ENCODE measurements around the gene ZNF75A.

The ZNF75A gene

DNA sequence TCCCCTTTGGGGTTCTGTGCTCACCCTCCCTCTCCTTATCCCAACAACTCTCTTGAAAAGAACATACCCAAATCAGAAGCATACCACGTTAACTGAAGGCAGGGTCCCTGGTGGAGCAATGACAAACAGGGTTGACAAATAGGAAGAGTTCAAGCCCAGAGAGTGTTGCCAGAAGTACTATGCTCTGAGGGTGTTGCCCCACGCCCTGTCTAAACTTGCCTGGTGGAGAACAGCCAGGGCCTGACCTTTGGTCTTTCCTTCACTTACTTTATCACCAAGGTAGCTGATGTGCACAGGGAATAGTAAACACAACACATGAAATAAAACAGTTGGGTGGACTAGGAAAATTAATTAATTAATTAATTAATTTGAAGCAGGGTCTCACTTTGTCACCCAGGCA lies 23.3 kb downstream of the ZNF75A start:
- ChIA-PET POLR2A (no interaction called here), CTCF (no interaction called here)
- TF ChIP-seq, protein P1, sequence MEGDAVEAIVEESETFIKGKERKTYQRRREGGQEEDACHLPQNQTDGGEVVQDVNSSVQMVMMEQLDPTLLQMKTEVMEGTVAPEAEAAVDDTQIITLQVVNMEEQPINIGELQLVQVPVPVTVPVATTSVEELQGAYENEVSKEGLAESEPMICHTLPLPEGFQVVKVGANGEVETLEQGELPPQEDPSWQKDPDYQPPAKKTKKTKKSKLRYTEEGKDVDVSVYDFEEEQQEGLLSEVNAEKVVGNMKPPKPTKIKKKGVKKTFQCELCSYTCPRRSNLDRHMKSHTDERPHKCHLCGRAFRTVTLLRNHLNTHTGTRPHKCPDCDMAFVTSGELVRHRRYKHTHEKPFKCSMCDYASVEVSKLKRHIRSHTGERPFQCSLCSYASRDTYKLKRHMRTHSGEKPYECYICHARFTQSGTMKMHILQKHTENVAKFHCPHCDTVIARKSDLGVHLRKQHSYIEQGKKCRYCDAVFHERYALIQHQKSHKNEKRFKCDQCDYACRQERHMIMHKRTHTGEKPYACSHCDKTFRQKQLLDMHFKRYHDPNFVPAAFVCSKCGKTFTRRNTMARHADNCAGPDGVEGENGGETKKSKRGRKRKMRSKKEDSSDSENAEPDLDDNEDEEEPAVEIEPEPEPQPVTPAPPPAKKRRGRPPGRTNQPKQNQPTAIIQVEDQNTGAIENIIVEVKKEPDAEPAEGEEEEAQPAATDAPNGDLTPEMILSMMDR (IDR thresholded peaks at IDR 0.05; ENCODE audit: control extremely low read depth, extremely low read depth, low read depth, missing control alignments), result no peak
- DNase-seq (ENCODE audit: extremely low spot score), result no peak

DNA sequence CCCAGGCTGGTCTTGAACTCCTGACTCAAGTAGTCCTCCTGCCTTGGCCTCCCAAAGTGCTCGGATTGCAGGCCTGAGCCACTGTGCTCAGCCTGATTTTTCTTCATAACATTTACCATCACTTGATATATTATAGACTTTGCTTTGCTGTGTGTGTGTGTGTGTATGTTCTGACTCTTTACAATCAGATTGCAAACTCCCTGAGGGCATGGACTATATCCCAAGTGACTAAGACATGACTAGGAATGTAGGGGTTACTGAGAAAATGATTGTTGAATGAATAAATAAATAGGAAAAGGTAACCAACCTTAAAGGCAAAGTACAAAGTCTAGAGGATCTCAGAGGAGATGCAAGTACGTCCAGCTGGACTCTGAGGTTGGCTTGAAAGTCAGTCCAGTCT lies 40.7 kb downstream of the ZNF75A start:
- TF ChIP-seq, protein P1 (IDR thresholded peaks at IDR 0.05; ENCODE audit: control extremely low read depth, extremely low read depth, low read depth, missing control alignments), result no peak
- CTCF ChIA-PET, result no interaction called here
- no peak for DNase-seq (ENCODE audit: extremely low spot score)
- POLR2A ChIA-PET, result no interaction called here

DNA sequence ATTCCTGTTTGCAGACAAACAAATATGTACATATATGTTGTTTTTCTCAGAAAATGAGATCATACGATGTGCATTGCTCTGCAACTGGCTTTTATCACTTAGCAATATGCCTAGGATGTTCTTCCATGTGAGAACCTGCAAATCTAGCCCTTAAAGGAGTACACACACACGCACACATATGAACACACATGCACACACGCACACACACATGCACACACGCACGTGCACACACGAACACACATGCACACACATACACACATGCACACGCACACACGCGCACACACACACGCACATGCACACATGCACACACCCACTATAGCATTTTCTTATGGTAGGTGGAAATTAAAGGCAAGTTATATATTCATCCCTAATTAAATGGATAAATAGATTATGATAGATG lies 42.3 kb downstream of the ZNF75A start:
- CTCF ChIA-PET, result no interaction called here
- TF ChIP-seq, protein P1 (IDR thresholded peaks at IDR 0.05; ENCODE audit: control extremely low read depth, extremely low read depth, low read depth, missing control alignments), result no peak
- POLR2A ChIA-PET, result no interaction called here
- DNase-seq (ENCODE audit: extremely low spot score), result no peak

DNA sequence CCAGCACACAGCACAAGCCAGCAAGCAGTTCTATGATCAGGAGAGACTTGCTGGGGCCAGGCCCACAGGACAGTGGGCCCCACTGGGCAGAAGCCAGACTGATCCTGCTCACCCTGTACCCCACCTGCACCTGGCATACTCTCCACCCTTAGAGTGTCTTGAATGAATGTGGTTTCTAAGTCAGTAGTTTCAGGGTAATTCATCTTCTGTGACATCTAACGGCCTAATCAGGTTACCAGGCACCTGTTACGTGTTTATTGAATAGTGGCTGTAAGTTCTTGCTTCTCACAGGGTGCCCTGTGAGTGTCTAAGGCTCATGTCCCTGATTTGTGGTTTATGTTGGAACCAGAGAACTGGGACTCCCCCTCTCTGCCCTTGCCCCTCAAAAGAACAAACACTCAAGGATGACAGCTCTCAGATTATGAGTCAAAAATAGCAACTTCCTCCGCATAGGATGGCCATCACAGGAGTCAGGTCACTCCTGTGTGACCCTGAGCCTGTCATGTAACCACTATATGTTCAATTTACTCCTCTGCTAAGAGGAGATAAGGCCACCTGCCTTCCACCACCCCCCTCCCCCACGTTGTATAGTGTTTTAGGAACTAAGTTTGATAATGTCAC lies 43.4 kb downstream of the ZNF75A start:
- ChIA-PET CTCF (no interaction called here), POLR2A (no interaction called here)
- TF ChIP-seq, protein P1 (IDR thresholded peaks at IDR 0.05; ENCODE audit: control extremely low read depth, extremely low read depth, low read depth, missing control alignments), result no peak
- peak; percentile 18 for DNase-seq (ENCODE audit: extremely low spot score)

DNA sequence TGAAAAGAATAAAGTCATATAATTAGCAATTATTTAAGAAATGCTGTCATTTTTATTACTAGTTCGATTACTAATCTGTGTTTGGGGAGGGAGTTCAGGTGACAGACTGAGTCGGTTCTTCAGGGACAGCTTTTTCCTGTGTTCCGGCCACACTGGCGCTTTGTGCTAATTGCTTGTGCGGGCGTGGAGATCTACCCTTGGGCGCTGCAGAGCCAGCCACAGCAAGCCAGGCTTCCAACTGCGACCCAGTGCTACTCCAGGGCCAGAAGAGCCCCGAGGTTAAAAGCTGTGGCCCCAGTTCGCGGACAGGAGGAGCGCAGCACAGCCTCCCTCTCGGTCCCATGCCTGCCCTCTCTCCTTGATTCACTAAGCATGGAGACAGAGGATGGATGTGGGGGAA lies 43.9 kb downstream of the ZNF75A start:
- DNase-seq (ENCODE audit: extremely low spot score), result no peak
- ChIA-PET CTCF (no interaction called here), POLR2A (no interaction called here)
- TF ChIP-seq, protein P1 (IDR thresholded peaks at IDR 0.05; ENCODE audit: control extremely low read depth, extremely low read depth, low read depth, missing control alignments), result no peak

DNA sequence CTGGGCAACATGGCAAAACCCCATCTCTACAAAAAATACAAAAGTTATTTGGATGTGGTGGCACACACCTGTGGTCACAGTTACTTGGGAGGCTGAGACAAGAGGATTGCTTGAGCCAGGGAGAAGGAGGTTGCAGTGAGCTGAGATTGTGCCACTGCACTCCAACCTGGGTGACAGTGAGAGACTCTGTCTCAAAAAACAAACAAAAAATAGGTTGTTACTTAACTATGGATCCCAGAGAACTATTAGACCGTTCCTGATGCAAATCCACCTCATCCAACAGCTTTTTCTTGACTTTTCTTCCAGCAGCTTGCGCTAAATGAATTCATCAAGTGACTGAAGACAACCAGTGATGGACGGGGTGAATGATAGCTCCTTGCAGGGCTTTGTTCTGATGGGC lies 50.3 kb downstream of the ZNF75A start, which contains the start of gene OR2C1:
Gene OR2C1 (plus strand): TSS at position 301 of the 400 bp plus-strand sequence. CDS start 52 bp downstream, at position 353.
- no peak for DNase-seq (ENCODE audit: extremely low spot score)
- TF ChIP-seq, protein P1 (IDR thresholded peaks at IDR 0.05; ENCODE audit: control extremely low read depth, extremely low read depth, low read depth, missing control alignments), result no peak
- CTCF ChIA-PET, result interaction anchor here (1.0 kb wide), 1 partner anchor 17 kb away, joined by 3 read pairs; no protein-coding TSS in a partner anchor
- POLR2A ChIA-PET, result no interaction called here

All from GM10248 (cell line).